Retinal pigment epithelial cell (primary cell): ENCODE data around the gene MCUB.

ENCODE experiments used
- DNase-seq: peaks from one replicate; pipeline ENCODE4 v3.0.0-alpha.2; 2010; ENCODE audit warnings: low read depth
- H3K4me3 ChIP-seq: 2 replicates; pipeline ENCODE4 v1.5.1; 2011; ENCODE audit warnings: mild to moderate bottlenecking, low read length, control low read depth, moderate library complexity
- TF ChIP-seq, protein P1 (sequence below): conservative IDR thresholded peaks from 2 replicates; pipeline ENCODE4 v1.5.1; 2011; ENCODE audit warnings: low read depth, low read length, control low read depth, inconsistent platforms

Gene MCUB

DNA sequence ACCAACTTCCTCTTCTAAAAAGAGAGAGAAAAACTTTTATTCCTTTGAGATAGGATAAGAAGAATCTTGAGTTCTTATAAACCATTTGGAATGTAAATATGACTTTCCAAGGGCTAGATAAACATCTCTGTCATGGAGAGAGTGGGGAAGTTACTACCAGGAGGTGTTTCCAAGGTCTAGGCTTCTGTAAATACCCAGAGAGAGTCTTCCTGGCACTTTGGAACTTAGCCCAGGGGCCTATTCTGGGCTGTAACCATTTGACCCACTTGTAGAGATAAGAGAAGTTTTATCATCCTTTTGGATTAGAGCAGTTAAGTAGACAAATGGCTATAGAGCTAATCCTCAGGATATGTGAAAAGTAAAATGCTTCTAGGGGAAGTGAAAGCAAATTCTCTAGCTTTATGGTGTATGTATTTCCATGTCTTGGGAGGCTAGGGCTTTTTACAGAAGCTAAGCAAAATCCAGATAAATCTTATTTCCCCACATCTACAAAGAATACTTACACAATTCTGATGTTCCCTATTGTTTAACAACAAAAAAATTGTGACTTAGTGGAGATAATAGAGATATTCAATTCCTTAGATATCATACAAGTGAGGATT lies 51.1 kb downstream of the MCUB start:
- TF ChIP-seq, protein P1, sequence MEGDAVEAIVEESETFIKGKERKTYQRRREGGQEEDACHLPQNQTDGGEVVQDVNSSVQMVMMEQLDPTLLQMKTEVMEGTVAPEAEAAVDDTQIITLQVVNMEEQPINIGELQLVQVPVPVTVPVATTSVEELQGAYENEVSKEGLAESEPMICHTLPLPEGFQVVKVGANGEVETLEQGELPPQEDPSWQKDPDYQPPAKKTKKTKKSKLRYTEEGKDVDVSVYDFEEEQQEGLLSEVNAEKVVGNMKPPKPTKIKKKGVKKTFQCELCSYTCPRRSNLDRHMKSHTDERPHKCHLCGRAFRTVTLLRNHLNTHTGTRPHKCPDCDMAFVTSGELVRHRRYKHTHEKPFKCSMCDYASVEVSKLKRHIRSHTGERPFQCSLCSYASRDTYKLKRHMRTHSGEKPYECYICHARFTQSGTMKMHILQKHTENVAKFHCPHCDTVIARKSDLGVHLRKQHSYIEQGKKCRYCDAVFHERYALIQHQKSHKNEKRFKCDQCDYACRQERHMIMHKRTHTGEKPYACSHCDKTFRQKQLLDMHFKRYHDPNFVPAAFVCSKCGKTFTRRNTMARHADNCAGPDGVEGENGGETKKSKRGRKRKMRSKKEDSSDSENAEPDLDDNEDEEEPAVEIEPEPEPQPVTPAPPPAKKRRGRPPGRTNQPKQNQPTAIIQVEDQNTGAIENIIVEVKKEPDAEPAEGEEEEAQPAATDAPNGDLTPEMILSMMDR = no peak
- H3K4me3 ChIP-seq = no peak overlapping the region
- no peak for DNase-seq

DNA sequence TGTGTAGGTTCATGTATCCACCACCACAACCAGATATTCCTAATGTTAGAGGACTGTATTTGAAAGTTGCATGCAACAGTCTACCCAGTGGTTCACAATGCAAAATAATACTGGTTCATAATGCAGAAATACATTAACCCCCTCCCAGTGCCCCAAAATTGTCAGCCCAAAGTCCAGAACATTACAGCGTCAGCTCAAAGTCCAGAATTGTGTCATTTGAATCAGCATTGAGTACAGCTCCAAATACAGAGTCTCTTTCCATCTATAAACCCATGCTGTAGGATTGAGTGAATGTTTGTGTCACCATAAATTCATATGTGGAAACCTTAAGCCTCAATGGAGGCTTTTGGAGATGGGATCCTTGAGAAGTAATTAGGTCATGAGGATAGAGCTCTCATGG lies 54.0 kb downstream of the MCUB start:
- TF ChIP-seq, protein P1 = no peak
- no peak overlapping the region for H3K4me3 ChIP-seq
- no peak for DNase-seq

DNA sequence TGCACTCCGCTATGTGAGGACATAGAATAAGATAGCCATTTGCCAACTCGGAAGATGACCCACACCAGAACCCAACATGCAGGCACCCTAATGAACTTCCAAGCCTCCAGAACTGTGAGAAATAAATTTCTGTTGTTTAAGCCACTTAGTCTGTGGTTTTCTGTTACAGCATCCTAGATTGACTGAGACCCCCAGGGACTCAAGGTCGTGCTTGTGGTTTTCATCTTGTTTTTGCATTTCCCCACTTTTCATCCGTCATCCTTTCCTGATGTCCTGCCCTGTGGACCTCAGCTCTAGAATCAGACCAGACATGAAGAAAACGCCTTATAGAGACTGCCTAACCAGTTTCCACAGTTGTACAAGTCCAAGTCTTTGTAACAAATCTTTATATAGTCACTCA lies 54.4 kb downstream of the MCUB start:
- TF ChIP-seq, protein P1 = no peak
- DNase-seq = no peak
- H3K4me3 ChIP-seq = no peak overlapping the region

DNA sequence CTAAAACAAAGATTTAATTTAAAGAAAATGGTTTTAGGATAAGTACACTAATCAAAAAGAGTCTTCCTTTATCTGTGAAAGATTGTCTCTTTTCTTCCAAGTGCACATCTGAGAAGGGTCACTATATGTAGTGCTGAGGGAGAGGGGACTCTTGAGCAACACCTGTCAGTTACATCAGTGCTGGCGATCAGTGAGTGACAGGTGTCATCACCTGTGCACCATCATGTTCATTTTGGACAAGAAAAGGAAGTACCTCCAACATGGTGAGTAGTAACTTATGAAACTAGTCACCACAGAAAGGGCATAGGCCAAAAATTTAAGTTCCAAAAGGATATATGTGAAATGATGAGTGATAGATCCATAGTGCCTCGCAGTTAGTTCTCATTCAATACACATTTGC lies 55.7 kb downstream of the MCUB start:
- TF ChIP-seq, protein P1 = no peak
- no peak for DNase-seq
- no peak overlapping the region for H3K4me3 ChIP-seq

DNA sequence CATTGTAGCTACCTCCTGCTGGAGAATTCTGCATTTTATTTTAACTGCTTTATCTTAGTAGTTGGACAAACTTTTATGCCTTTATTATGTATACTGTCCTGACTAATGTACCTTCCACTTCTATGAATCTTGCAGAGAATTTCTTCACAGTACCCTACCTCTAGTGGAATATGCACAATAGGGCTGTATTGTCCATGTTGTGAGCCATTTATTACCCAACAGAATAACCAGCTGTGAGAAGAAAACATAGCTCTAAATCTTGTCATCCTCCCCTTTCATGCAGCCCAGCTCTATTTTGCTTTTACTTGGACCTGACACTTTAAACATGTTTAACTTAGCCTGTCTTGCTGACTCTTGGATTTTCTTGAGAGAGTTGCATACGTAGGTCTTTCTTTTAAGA lies 56.2 kb downstream of the MCUB start:
- no peak for DNase-seq
- no peak overlapping the region for H3K4me3 ChIP-seq
- TF ChIP-seq, protein P1 = no peak

DNA sequence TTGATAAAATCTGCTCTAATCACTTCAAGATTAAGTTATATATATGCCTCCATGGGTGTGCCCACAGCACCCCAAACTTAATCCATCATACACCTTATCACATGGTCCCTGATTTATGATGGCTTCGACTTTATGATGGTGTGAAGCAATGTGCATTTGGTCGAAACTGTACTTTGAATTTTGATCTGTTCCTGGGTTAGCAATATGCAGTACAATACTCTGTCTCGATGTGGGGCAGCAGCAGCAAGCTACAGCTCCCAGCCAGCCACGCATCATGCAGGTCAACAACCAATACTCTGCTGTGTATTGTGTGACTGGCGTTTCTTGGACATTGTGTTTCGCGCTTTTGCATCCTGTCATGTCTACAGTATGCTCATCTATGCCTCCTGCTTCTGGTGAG lies 62.6 kb downstream of the MCUB start:
- TF ChIP-seq, protein P1 = no peak
- no peak for DNase-seq
- no peak overlapping the region for H3K4me3 ChIP-seq

DNA sequence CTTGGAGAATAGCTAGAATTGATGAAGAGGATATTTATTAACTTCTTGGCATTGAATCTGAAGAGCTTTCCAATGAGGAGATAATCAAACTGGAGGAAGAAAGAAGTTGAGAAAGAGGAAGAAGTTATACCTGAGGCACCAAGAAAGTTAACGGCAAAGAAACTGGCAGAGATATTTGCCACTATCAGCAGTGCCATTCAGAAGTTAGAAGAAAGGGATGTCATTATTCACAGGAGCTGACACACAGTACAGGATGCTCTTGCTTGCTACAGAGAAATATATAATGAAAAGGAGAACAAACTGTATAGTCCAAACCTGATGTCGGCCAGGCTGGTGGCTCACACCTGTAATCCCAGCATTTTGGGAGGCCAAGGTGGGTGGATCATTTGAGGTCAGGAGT lies 64.5 kb downstream of the MCUB start:
- TF ChIP-seq, protein P1 = no peak
- H3K4me3 ChIP-seq = no peak overlapping the region
- DNase-seq = no peak
